ENCODE data around the gene PDCD4. TPM values are rescaled to one million over a fixed set of nuclear protein-coding genes. Genes with fewer than 3 reads are reported as not detected.

PDCD4 gene
- total RNA-seq, 1 experiment from 2014 or later = 63.0 TPM

DNA sequence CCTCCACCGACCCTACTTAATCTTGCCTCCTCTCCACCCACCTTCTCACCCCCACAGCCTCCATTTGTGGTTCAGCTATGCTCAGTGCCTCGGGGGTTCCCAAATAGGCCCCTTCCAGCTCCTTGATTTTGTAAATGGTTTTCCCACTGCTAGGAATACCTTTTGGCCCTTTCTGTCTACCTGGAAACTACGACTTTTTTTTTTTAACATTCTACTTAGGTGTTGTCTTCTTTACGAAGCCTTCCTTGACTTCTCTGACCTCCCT, 27.2 kb upstream of the PDCD4 start (continued):
- TF ChIP-seq, protein P1, sequence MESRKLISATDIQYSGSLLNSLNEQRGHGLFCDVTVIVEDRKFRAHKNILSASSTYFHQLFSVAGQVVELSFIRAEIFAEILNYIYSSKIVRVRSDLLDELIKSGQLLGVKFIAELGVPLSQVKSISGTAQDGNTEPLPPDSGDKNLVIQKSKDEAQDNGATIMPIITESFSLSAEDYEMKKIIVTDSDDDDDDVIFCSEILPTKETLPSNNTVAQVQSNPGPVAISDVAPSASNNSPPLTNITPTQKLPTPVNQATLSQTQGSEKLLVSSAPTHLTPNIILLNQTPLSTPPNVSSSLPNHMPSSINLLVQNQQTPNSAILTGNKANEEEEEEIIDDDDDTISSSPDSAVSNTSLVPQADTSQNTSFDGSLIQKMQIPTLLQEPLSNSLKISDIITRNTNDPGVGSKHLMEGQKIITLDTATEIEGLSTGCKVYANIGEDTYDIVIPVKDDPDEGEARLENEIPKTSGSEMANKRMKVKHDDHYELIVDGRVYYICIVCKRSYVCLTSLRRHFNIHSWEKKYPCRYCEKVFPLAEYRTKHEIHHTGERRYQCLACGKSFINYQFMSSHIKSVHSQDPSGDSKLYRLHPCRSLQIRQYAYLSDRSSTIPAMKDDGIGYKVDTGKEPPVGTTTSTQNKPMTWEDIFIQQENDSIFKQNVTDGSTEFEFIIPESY (IDR thresholded peaks at IDR 0.05; ENCODE audit: extremely low read depth, insufficient replicate concordance, low read length) = no peak
- no peak for TF ChIP-seq YY1 (IDR thresholded peaks at IDR 0.05; ENCODE audit: extremely low read depth, insufficient replicate concordance, low read depth, low read length)
- TF ChIP-seq ZFX (IDR thresholded peaks at IDR 0.05) = no peak
- TF ChIP-seq ELF1 (IDR thresholded peaks at IDR 0.05; ENCODE audit: borderline replicate concordance, low read depth) = no peak
- no peak for TF ChIP-seq EZH2phosphoT487 (IDR thresholded peaks at IDR 0.05; ENCODE audit: borderline replicate concordance)
- TF ChIP-seq, protein P2, sequence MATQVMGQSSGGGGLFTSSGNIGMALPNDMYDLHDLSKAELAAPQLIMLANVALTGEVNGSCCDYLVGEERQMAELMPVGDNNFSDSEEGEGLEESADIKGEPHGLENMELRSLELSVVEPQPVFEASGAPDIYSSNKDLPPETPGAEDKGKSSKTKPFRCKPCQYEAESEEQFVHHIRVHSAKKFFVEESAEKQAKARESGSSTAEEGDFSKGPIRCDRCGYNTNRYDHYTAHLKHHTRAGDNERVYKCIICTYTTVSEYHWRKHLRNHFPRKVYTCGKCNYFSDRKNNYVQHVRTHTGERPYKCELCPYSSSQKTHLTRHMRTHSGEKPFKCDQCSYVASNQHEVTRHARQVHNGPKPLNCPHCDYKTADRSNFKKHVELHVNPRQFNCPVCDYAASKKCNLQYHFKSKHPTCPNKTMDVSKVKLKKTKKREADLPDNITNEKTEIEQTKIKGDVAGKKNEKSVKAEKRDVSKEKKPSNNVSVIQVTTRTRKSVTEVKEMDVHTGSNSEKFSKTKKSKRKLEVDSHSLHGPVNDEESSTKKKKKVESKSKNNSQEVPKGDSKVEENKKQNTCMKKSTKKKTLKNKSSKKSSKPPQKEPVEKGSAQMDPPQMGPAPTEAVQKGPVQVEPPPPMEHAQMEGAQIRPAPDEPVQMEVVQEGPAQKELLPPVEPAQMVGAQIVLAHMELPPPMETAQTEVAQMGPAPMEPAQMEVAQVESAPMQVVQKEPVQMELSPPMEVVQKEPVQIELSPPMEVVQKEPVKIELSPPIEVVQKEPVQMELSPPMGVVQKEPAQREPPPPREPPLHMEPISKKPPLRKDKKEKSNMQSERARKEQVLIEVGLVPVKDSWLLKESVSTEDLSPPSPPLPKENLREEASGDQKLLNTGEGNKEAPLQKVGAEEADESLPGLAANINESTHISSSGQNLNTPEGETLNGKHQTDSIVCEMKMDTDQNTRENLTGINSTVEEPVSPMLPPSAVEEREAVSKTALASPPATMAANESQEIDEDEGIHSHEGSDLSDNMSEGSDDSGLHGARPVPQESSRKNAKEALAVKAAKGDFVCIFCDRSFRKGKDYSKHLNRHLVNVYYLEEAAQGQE (IDR thresholded peaks at IDR 0.05; ENCODE audit: low read depth) = no peak

DNA sequence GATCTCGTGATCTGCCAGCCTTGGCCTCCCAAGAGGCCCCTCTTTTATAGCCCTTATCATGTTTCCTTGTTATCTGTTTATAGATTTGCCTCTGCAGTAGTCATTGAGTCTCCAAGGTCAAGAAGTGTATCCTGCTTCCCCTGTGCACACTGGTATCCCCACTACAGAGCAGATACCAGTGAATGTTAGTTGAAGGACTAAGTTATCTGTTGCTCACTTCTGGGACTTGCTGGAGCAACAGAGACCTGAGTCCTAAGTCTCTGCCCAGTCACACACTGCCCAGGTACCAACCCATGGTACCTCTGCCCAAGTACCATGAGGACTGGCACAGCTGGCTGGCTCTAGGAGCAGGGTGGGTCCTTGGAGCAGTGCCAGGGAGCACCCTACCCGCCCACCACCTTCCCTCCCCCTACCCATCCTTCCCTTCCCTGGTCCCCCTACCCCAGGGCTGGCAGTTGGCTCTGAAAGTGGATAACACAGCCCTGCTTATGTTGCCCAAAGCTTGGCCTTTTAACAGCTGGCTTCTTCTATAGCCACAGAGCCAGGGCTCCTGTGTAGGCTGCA, 26.5 kb upstream of the PDCD4 start:
- no peaks in the 10 kb centered on the region for H3K79me2 ChIP-seq (ENCODE audit: insufficient read depth, low read length)
- H3K9me2 ChIP-seq (ENCODE audit: insufficient read depth) = no peaks in the 10 kb centered on the region
- ATAC-seq (no peak), DNase-seq (ENCODE audit: low read depth, low spot score) (no peak)
- H3K4me3 ChIP-seq (replicated peaks in 1 of 2; ENCODE audit: low read depth in 1 of 2, low read length in 2 of 2) = no peak overlapping the region
- BruUV-seq (replicated peaks) = no TSS peak
- ChIA-PET RAD21 (ENCODE audit: low non-redundant PET in 1 of 2, low total read pairs in 2 of 2, uncharacterized antibody in 2 of 2, unreplicated experiment in 2 of 2) (no interaction called here), POLR2A (interaction anchor here (0.5 to 0.7 kb wide), 2 partner anchors 32 to 44 kb away, joined by 4 read pairs; no protein-coding TSS in a partner anchor), CTCF (no interaction called here)
- H3K9ac ChIP-seq (ENCODE audit: low read length) = no peak overlapping the region
- H3K4me1 ChIP-seq (ENCODE audit: control insufficient read depth in 1 of 2, insufficient read depth in 2 of 2, low read length in 2 of 2) = no peaks in the 10 kb centered on the region; a peak in 1 of 4 replicates
- intact Hi-C loops (cut with micrococcal nuclease) = no loop called here
- H3K4me2 ChIP-seq (ENCODE audit: low read length) = no peak overlapping the region
- no peaks in the 10 kb centered on the region for H3K36me3 ChIP-seq (ENCODE audit: control insufficient read depth in 1 of 2, insufficient read depth in 2 of 2, low read length in 2 of 2)
- no peaks in the 10 kb centered on the region for H3K9me3 ChIP-seq (ENCODE audit: control insufficient read depth in 1 of 2, insufficient read depth in 1 of 2, low read depth in 1 of 2, low read length in 2 of 2)
- H2AFZ ChIP-seq (ENCODE audit: low read depth, low read length, poor library complexity, severe bottlenecking) = no peak overlapping the region
- H3K27me3 ChIP-seq (ENCODE audit: insufficient read depth, low read length) = no peaks in the 10 kb centered on the region
- H4K20me1 ChIP-seq (ENCODE audit: insufficient read depth) = no peaks in the 10 kb centered on the region
- H3K27ac ChIP-seq (ENCODE audit: low read depth, low read length) = no peak overlapping the region
- TF ChIP-seq FOSL1 (IDR thresholded peaks at IDR 0.05; ENCODE audit: low read depth) (no peak), SRF (IDR thresholded peaks at IDR 0.05; ENCODE audit: low read depth) (no peak), YY1 (IDR thresholded peaks at IDR 0.05; ENCODE audit: extremely low read depth, insufficient replicate concordance, low read depth, low read length) (no peak), CBX3 (IDR thresholded peaks at IDR 0.05; ENCODE audit: low read depth) (no peak)
- TF ChIP-seq, protein P3, sequence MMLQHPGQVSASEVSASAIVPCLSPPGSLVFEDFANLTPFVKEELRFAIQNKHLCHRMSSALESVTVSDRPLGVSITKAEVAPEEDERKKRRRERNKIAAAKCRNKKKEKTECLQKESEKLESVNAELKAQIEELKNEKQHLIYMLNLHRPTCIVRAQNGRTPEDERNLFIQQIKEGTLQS (IDR thresholded peaks at IDR 0.05) = no peak
- TF ChIP-seq, protein P2 (IDR thresholded peaks at IDR 0.05; ENCODE audit: low read depth) = no peak
- TF ChIP-seq, protein P1 (IDR thresholded peaks at IDR 0.05; ENCODE audit: extremely low read depth, insufficient replicate concordance, low read length) = no peak

Measured in HCT116 (cell line).